NOMO-1 treated with dmso at 0.1 percent for 144 hours (cell line): Measurements from ENCODE around the gene PIK3R3.

Experiments
- DNase-seq: peaks from one replicate; lab custom pipeline; 2025; ENCODE audit not compliant: unreplicated experiment; lab: John Stamatoyannopoulos, UW

PIK3R3 gene

GRCh38 chr1:46132529-46133180 is at the start of gene PIK3R3:
Gene PIK3R3 (minus strand): TSS chr1:46132629. CDS start chr1:46131952, 677 bp downstream.
- DNase-seq = peak; percentile 98

GRCh38 chr1:46181343-46182260 is 49.2 kb upstream of the PIK3R3 start:
- DNase-seq = no peak

- DNase-seq = no peak
Measured at GRCh38 chr1:46180082-46180616, 47.7 kb upstream of the PIK3R3 start.

GRCh38 chr1:46179138-46180081 is 47.0 kb upstream of the PIK3R3 start:
- DNase-seq = peak; percentile 37

- DNase-seq = no peak
Measured at GRCh38 chr1:46176211-46176865, 43.9 kb upstream of the PIK3R3 start, which contains the start of gene P3R3URF. Gene P3R3URF (minus strand): TSS chr1:46176488. CDS start chr1:46176471, 17 bp downstream.

GRCh38 chr1:46175243-46175642 is 42.8 kb upstream of the PIK3R3 start:
- no peak for DNase-seq

- DNase-seq = no peak
Measured at GRCh38 chr1:46174448-46175231, 42.2 kb upstream of the PIK3R3 start, which contains the start of gene TSPAN1. Gene TSPAN1 (plus strand): TSS chr1:46175087. CDS start chr1:46181108, 6,021 bp downstream.

GRCh38 chr1:46173361-46173856 is 41.0 kb upstream of the PIK3R3 start:
- no peak for DNase-seq

- no peak for DNase-seq
Measured at GRCh38 chr1:46172321-46172720, 39.9 kb upstream of the PIK3R3 start.

- DNase-seq = no peak
Measured at GRCh38 chr1:46171871-46172270, 39.4 kb upstream of the PIK3R3 start.

- no peak for DNase-seq
Measured at GRCh38 chr1:46171351-46171750, 38.9 kb upstream of the PIK3R3 start.

- no peak for DNase-seq
Measured at GRCh38 chr1:46169811-46170454, 37.5 kb upstream of the PIK3R3 start.

GRCh38 chr1:46168477-46168876 is 36.0 kb upstream of the PIK3R3 start:
- DNase-seq = no peak

- DNase-seq = no peak
Measured at GRCh38 chr1:46166521-46167462, 34.4 kb upstream of the PIK3R3 start.

- no peak for DNase-seq
Measured at GRCh38 chr1:46160212-46160611, 27.8 kb upstream of the PIK3R3 start.

GRCh38 chr1:46159516-46159915 is 27.1 kb upstream of the PIK3R3 start:
- no peak for DNase-seq
